ENCODE data around the gene MTREX.

Gene MTREX

DNA sequence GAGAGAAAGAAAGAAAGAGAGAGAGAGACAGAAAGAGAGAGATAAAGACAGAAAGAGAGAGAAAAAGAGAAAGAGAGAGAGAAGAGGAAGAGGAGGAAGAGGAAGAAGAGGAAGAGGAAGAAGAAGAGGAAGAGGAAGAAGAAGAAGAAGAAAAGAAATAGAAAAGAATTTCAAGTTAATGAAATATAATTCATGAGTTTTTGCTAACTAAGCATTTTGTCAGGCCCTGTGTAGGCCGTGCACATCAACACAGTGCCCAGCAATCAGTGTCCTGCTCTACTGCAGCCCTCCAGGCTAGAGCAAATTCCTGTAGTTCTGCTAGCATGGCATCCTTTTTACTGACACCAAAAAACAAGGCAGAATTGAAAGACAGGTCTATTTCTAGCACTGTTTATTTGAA, 164.9 kb downstream of the MTREX start:
- DNase-seq (ENCODE audit: low read depth): no peak
